Nephron (organoid): ENCODE results near the gene MED9.

Source experiments
- H3K27ac Mint-ChIP-seq, 3 experiments: 2 replicates each; pipeline ENCODE4 v1.8.0; 2020; ENCODE audit warnings: mixed read lengths in 3 of 3, mild to moderate bottlenecking in 2 of 3, moderate library complexity in 1 of 3
- H3K27me3 Mint-ChIP-seq: 2 replicates; pipeline ENCODE4 v1.8.0; 2021; ENCODE audit warnings: low read depth, mild to moderate bottlenecking, moderate library complexity, mixed read lengths
- H3K36me3 Mint-ChIP-seq: 2 replicates; pipeline ENCODE4 v1.8.0; 2020; ENCODE audit warnings: low read depth, mixed read lengths
- H3K4me1 Mint-ChIP-seq: 2 replicates; pipeline ENCODE4 v1.8.0; 2020; ENCODE audit warnings: mixed read lengths
- H3K4me3 Mint-ChIP-seq, 3 experiments: 2 replicates each; pipeline ENCODE4 v1.8.0; 2020; ENCODE audit warnings: mild to moderate bottlenecking in 3 of 3, mixed read lengths in 3 of 3, moderate library complexity in 2 of 3
- H3K9me3 Mint-ChIP-seq: 2 replicates; pipeline ENCODE4 v1.8.0; 2020; ENCODE audit warnings: mixed read lengths
- TF ChIP-seq, protein P1 (sequence below), 3 experiments: fragments of 200-600 bp; sonication (generic); IDR thresholded peaks; one replicate each; pipeline ENCODE4 v1.5.0; 2021; ENCODE audit warnings: antibody characterized with exemption in 3 of 3; ENCODE audit not compliant: unreplicated experiment in 3 of 3

Gene MED9

DNA sequence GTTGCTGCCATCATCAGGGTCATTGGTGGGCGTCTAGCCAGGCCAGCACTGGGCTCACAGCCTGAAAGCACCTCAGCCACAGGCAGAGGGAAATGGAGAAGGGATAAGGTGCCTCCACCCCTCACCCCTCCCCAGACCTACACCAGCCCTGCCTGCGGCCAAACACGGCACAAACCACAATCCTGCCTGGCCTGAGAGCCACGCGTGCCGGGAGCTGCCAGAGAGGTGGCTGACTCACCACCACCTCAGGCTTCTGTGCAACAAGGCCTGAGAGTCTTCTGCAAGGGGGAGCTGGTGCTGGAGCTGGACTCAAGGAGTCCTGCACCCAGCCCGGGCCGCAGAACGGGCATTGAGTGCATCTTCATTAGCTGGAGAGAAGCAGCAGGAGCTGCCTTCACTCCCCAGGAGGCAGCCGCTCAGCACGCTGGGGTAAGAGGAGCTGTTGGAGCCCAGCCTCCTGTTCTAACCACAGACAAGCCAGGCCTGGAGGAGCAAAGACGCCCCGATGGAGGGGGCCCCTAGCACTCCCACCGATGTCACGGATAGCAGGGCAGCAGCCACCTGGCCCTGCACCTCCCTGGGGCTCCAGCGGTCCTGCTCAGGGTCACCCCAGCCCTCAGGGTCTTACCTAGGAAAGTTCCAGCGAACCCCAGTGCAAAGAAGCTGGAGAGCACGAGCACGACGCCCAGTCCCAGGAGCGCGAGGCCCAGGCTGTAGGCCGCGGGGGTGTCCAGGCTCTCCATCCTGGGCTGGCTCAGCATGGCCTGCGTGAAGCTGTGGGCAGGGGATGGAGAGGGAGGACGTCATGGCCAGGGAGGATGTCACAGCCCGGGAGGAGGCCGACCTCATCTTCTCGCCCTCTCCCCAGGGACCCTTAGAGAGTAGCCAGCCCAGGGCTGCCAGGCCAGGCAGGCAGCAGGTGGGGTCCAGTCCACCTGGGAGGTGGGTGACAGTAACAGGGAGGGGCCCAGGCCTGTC, 35.4 kb downstream of the MED9 start:
- peak overlapping the region in 2 of 3 experiments; percentile 35 to 50 for H3K27ac Mint-ChIP-seq
- H3K9me3 Mint-ChIP-seq = no peaks in the 10 kb centered on the region
- H3K4me3 Mint-ChIP-seq = no peak overlapping the region
- no peaks in the 10 kb centered on the region for H3K36me3 Mint-ChIP-seq
- TF ChIP-seq, protein P1, sequence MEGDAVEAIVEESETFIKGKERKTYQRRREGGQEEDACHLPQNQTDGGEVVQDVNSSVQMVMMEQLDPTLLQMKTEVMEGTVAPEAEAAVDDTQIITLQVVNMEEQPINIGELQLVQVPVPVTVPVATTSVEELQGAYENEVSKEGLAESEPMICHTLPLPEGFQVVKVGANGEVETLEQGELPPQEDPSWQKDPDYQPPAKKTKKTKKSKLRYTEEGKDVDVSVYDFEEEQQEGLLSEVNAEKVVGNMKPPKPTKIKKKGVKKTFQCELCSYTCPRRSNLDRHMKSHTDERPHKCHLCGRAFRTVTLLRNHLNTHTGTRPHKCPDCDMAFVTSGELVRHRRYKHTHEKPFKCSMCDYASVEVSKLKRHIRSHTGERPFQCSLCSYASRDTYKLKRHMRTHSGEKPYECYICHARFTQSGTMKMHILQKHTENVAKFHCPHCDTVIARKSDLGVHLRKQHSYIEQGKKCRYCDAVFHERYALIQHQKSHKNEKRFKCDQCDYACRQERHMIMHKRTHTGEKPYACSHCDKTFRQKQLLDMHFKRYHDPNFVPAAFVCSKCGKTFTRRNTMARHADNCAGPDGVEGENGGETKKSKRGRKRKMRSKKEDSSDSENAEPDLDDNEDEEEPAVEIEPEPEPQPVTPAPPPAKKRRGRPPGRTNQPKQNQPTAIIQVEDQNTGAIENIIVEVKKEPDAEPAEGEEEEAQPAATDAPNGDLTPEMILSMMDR (IDR thresholded peaks at IDR 0.05; ENCODE audit: unreplicated experiment in 3 of 3) = no peak
- peaks cover 44% of the 10 kb centered on the region for H3K4me1 Mint-ChIP-seq
- peaks cover 5% of the 10 kb centered on the region for H3K27me3 Mint-ChIP-seq

- H3K36me3 Mint-ChIP-seq = no peaks in the 10 kb centered on the region
- H3K9me3 Mint-ChIP-seq = no peaks in the 10 kb centered on the region
- TF ChIP-seq, protein P1 (IDR thresholded peaks at IDR 0.05; ENCODE audit: unreplicated experiment in 3 of 3) = no peak
- no peak overlapping the region for H3K4me3 Mint-ChIP-seq
- no peak overlapping the region for H3K27ac Mint-ChIP-seq
- peaks cover 41% of the 10 kb centered on the region for H3K4me1 Mint-ChIP-seq
- H3K27me3 Mint-ChIP-seq = peaks cover 5% of the 10 kb centered on the region
Measured at GRCh38 chr17:17512866-17513265, 36.1 kb downstream of the MED9 start.

DNA sequence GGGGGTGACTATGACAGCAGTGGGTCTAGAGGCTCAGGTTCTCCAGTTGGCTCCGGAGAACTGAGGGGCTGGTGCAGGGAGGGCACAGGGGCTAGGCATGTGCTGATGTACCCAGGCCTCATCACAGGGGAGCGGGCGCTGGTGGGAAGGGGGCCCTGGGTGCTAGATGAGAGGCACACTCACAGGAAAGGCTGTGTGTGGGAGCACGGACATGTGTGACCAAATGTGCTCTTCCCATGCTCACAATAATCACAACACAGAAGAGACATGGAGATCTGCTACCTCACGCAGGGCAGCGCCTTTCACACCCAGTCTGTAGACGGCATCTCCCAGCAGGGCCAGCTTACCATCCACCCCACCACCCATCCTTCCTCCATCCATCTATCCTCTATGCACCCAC, 36.8 kb downstream of the MED9 start:
- H3K4me3 Mint-ChIP-seq = no peak overlapping the region
- TF ChIP-seq, protein P1 (IDR thresholded peaks at IDR 0.05; ENCODE audit: unreplicated experiment in 3 of 3) = no peak
- no peaks in the 10 kb centered on the region for H3K36me3 Mint-ChIP-seq
- H3K27ac Mint-ChIP-seq = peak overlapping the region in 2 of 3 experiments; percentile 15 to 30
- peaks cover 5% of the 10 kb centered on the region for H3K27me3 Mint-ChIP-seq
- peaks cover 38% of the 10 kb centered on the region for H3K4me1 Mint-ChIP-seq
- no peaks in the 10 kb centered on the region for H3K9me3 Mint-ChIP-seq

- H3K4me3 Mint-ChIP-seq = no peak overlapping the region
Measured at GRCh38 chr17:17514361-17514992, 37.7 kb downstream of the MED9 start.

DNA sequence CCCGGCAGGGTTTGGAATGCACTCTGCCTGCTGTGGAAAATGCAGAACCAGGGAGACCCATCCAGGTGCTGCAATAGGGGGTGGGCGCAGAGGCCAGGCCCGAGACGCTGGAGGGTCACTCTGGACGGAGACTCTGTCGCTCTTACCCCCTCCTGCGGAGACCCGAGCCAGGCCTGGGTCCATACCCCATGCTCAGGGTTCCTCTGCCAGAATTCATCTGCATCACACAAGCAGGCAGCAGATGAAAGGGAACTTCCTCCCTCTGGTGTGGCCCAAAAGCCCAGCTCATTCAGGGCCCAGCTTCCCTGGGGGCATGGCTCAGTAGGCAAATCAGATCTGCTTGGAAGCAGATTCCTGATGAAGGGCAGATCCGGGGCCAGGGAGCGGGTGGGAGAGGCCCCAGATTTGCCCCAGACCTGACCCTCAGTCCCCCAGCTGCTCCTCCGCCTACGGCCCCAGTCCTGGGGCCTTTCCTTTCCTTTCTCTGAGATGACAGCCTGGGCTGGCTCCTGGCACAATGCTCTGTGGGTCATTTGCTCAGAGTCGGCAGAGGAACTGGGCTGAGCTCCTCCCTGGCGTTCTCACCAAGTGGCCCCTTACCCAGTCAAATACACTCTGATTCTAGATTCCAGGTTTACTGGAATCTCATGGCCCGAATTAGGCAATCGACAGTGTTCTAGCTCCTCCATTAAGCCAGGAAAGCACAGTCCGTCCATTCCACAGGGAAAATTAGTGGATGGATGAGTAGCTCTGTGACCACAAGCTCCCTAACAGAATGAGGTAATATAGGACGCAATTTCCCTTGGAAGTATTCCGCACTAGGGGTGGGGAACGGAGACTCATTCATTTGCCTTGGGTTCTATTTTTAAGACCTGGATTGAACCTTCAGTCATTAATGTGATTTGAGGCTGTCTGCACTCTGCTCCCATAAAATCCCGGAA, 38.5 kb downstream of the MED9 start:
- TF ChIP-seq, protein P1 (IDR thresholded peaks at IDR 0.05; ENCODE audit: unreplicated experiment in 3 of 3) = no peak
- peak overlapping the region in 2 of 3 experiments; percentile 39 to 57 for H3K27ac Mint-ChIP-seq
- no peak overlapping the region for H3K4me3 Mint-ChIP-seq
- no peaks in the 10 kb centered on the region for H3K36me3 Mint-ChIP-seq
- no peaks in the 10 kb centered on the region for H3K9me3 Mint-ChIP-seq
- H3K4me1 Mint-ChIP-seq = peaks cover 27% of the 10 kb centered on the region
- peaks cover 5% of the 10 kb centered on the region for H3K27me3 Mint-ChIP-seq

More at GRCh38 chr17:17514361-17514992, 37.7 kb downstream of the MED9 start:
- Mint-ChIP-seq H3K4me1 (peaks cover 34% of the 10 kb centered on the region), H3K36me3 (no peaks in the 10 kb centered on the region), H3K27me3 (peaks cover 5% of the 10 kb centered on the region), H3K27ac (peak overlapping the region in 1 of 3 experiments; percentile 39), H3K9me3 (no peaks in the 10 kb centered on the region)
- TF ChIP-seq, protein P1 (IDR thresholded peaks at IDR 0.05; ENCODE audit: unreplicated experiment in 3 of 3) = no peak
